Right lobe of liver (tissue), 6 donors: Measurements from ENCODE around the gene MYLK2. TPM values are rescaled to one million over a fixed set of nuclear protein-coding genes. Genes with fewer than 3 reads are reported as not detected.

Experiments used
- ATAC-seq, 4 donors: fragments of 200-7000 bp; cut with Tn5 transposase; one replicate each; pipeline ENCODE4 v1.9.1; 2020; ENCODE audit warnings: mild to moderate bottlenecking in 4 of 4, moderate library complexity in 4 of 4
- DNase-seq, 3 donors: peaks; one replicate each; pipeline ENCODE4 v3.0.0-alpha.2; 2020
- H3K27ac ChIP-seq, 3 donors: fragments of 200-600 bp; one replicate each; pipeline ENCODE4 v1.8.0; 2022
- H3K27me3 ChIP-seq, 2 donors: fragments of 200-600 bp; one replicate each; pipeline ENCODE4 v1.8.0; 2022
- H3K36me3 ChIP-seq, 4 donors: fragments of 200-600 bp; sonication (generic) in 1 of 4; one replicate each; pipeline versions ENCODE4 v1.5.1 to v1.8.0; 2017 to 2022; ENCODE audit warnings: control low read depth in 1 of 4
- H3K4me1 ChIP-seq, 4 donors: fragments of 200-600 bp; sonication (generic) in 1 of 4; one replicate each; pipeline versions ENCODE4 v1.5.1 to v1.8.0; 2017 to 2022; ENCODE audit warnings: control low read depth in 1 of 4
- H3K4me3 ChIP-seq, 3 donors: fragments of 200-600 bp; one replicate each; pipeline ENCODE4 v1.8.0; 2022
- H3K9me3 ChIP-seq, 4 donors: fragments of 200-600 bp; sonication (generic) in 1 of 4; one replicate each; pipeline versions ENCODE4 v1.5.1 to v1.8.0; 2017 to 2022; ENCODE audit warnings: control low read depth in 1 of 4
- POLR2A ChIP-seq: fragments of 450-650 bp; IDR thresholded peaks from one replicate; pipeline ENCODE4 v1.6.1; 2017; ENCODE audit warnings: antibody characterized with exemption, mild to moderate bottlenecking
- WGBS: methylation state at CpG from one replicate; pipeline ENCODE4 v1.1.6; 2018; ENCODE audit warnings: low coverage, low lambda C conversion rate; ENCODE audit not compliant: insufficient coverage; ENCODE audit errors: missing lambda C conversion rate; 5-methylcytosine and 5-hydroxymethylcytosine counted together
- intact Hi-C, 2 donors: fragments of 100-400 bp; cut with DNase I; formaldehyde crosslinking; loops; one replicate each; pipeline versions ENCODE4 v1.11.2 to v1.14.1; 2022
- long read RNA-seq: library from polyadenylated mRNA; unstranded; transcript quantifications from one replicate; pipeline ENCODE4 v2.0.0, GENCODE V29; 2019
- total RNA-seq, 6 experiments: library from RNA; depleted of rRNA in 2 of 6; stranded (reverse); fragments of >200 nt in 2 of 6; fragmentation: NEBNext Ultra II Directional in 3 of 6; extraction: Animal tissue kit (Norgen Biotek cat#: 25700) in 3 of 6; gene quantifications; one replicate each; pipeline versions ENCODE4 v1.1.0 to v1.2.4, GENCODE V29; 2016 to 2023
- TF ChIP-seq, protein P1 (sequence below), 4 donors: fragments of 200-600 bp in 3 of 4; fragments of 450-650 bp in 1 of 4; IDR thresholded peaks; one replicate each; pipeline versions ENCODE4 v1.5.1 to v1.8.0; 2016 to 2022; ENCODE audit warnings: antibody characterized with exemption in 4 of 4, mild to moderate bottlenecking in 2 of 4
- donor health status: DM: no; HTN: yes; CAD: no.
- donor health status: DM: no; HTN: no; CAD: no.
- donor health status: DM: no; HTN: no; CAD: no.
- donor health status: DM: no; HTN: yes; CAD: no.
- donor health status: DM: no; HTN: yes; CAD: no.

Gene MYLK2
- total RNA-seq = not detected
- long read RNA-seq = 0 reads

DNA sequence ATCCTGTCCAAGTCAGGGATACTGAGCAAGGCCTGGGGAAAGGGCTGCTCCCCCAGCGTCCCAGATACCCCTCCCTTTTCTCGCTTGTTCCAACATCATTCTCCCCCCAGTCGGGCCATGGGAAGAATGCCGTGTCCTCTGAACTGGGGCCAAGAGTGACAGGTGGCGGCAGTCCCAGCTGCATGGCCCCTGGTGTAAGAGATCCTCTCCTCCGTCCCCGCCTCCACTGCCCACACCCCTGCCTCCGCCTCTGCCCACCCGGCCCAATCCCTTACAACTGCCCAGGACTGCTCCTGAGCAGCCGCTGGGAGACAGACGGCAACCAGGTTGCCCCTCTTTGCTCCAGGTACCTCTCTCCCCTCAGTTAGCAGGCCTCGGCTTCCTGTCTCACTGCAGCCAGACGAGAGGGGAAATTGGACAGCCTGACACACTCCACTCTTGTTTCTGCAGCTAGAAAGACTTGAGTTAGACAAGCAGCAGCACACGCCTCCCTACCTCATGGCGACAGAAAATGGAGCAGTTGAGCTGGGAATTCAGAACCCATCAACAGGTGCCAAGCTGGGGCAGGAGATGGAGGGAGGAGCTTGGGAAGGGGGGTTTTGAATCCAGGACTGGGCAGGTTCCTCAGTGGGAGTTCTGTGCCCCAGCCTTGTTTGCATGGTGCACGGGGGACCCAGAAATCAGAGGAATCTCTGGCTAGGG lies at the start of gene MYLK2:
Gene MYLK2, plus strand, starts transcription at position 274 of the 702 bp plus-strand sequence. Its CDS starts 225 bp downstream, at position 499.
- Histone ChIP-seq H3K4me3 (no peak within 1 kb of the TSS), H3K27me3 (no peaks in the 10 kb centered on the region), H3K36me3 (no peaks in the 10 kb centered on the region), H3K4me1 (peaks cover 0 to 3% (median 0%) of the 10 kb centered on the region in 4 donors), H3K27ac (no peak within 1 kb of the TSS), H3K9me3 (no peaks in the 10 kb centered on the region)
- intact Hi-C loops = no loop called here
- no peak for TF ChIP-seq POLR2A
- TF ChIP-seq, protein P1, sequence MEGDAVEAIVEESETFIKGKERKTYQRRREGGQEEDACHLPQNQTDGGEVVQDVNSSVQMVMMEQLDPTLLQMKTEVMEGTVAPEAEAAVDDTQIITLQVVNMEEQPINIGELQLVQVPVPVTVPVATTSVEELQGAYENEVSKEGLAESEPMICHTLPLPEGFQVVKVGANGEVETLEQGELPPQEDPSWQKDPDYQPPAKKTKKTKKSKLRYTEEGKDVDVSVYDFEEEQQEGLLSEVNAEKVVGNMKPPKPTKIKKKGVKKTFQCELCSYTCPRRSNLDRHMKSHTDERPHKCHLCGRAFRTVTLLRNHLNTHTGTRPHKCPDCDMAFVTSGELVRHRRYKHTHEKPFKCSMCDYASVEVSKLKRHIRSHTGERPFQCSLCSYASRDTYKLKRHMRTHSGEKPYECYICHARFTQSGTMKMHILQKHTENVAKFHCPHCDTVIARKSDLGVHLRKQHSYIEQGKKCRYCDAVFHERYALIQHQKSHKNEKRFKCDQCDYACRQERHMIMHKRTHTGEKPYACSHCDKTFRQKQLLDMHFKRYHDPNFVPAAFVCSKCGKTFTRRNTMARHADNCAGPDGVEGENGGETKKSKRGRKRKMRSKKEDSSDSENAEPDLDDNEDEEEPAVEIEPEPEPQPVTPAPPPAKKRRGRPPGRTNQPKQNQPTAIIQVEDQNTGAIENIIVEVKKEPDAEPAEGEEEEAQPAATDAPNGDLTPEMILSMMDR (IDR thresholded peaks at IDR 0.05) = no peak
- ATAC-seq (no peak), DNase-seq (no peak)
- WGBS = 80% methylated on average over 10 of the region's 16 CpGs

DNA sequence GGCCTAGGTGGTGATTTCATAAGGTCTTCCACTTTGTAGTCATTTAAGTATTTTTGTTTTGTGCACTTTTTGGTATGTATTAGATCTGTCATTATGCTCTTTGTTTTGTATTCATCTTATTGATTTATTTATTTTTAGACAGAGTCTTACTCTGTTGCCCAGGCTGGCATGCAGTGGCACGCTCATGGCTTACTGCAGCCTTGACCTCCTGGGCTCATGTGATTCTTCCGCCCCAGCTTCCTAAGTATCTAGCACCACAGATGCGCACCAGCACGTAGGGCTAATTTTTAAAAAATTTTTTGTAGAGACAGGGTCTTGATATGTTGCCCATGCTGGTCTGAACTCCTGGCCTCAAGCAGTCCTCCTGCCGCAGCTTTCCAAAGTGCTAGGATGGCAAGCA lies 49.5 kb upstream of the MYLK2 start:
- DNase-seq = no peak
- TF ChIP-seq POLR2A = no peak
- TF ChIP-seq, protein P1 (IDR thresholded peaks at IDR 0.05) = no peak
- 58% methylated on average over 5 of the region's 5 CpGs for WGBS
- H3K36me3 ChIP-seq = no peaks in the 10 kb centered on the region
- no peak overlapping the region for H3K4me3 ChIP-seq
- intact Hi-C loops = no loop called here
- H3K4me1 ChIP-seq = no peaks in the 10 kb centered on the region
- H3K27me3 ChIP-seq = no peaks in the 10 kb centered on the region
- no peak overlapping the region for H3K27ac ChIP-seq
- ATAC-seq = peak in 3 of 4 donors; percentile 28 to 32 (median 29)
- no peaks in the 10 kb centered on the region for H3K9me3 ChIP-seq

DNA sequence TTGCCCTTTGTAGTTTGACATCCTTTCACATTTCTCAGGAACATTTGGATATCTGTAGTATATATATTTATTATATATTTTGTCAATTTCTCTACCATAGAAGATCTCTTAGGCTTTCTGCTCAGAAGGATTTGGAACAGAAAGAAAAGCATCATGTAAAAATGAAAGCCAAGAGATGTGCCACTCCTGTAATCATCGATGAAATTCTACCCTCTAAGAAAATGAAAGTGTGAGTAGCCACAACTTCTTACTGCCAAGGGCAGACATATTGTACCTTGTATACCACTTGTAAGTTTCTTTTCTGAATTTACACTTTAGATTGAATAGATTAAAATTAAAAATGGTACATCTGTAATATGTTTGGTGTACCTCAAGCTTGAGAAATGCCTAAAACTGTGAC lies 48.9 kb upstream of the MYLK2 start:
- DNase-seq (no peak), ATAC-seq (no peak)
- Histone ChIP-seq H3K27ac (no peak overlapping the region), H3K9me3 (no peaks in the 10 kb centered on the region), H3K27me3 (no peaks in the 10 kb centered on the region), H3K36me3 (no peaks in the 10 kb centered on the region), H3K4me3 (no peak overlapping the region), H3K4me1 (no peaks in the 10 kb centered on the region)
- intact Hi-C loops = no loop called here
- WGBS = 54% methylated on average over 1 of the region's 1 CpG
- TF ChIP-seq, protein P1 (IDR thresholded peaks at IDR 0.05) = no peak
- TF ChIP-seq POLR2A = no peak

DNA sequence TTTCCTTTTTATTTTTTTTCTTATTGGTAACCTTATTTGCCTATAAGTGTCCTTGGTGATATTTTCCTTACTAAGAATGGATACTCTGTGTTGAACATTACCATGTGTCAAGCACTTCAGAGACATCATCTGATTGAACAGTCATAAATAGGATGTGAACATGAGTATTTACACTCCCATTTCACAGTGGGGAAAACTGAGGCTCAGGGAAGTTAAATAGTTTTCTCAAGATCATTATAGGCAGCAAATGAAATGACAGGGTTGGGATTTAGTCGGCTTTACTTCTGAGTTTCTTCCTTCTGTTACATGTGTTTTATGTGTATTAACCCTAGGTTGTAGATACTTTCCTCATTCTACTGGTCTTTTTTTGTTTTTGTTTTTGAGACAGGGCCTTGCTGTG lies 44.7 kb upstream of the MYLK2 start:
- intact Hi-C loops = no loop called here
- no peaks in the 10 kb centered on the region for H3K4me1 ChIP-seq
- 100% methylated on average over 1 of the region's 1 CpG for WGBS
- no peak overlapping the region for H3K4me3 ChIP-seq
- ATAC-seq (no peak), DNase-seq (no peak)
- no peak for TF ChIP-seq POLR2A
- TF ChIP-seq, protein P1 (IDR thresholded peaks at IDR 0.05) = no peak
- H3K27me3 ChIP-seq = no peaks in the 10 kb centered on the region
- H3K27ac ChIP-seq = no peak overlapping the region
- no peaks in the 10 kb centered on the region for H3K36me3 ChIP-seq
- no peaks in the 10 kb centered on the region for H3K9me3 ChIP-seq
